ENCODE measurements around the gene TOMM40L.

The TOMM40L gene

GRCh38 chr1:161197560-161198193 lies 28.2 kb upstream of the TOMM40L start:
- no peak for DNase-seq

- DNase-seq: no peak
These were observed 27.5 kb upstream of the TOMM40L start for GRCh38 chr1:161198194-161198896.

- no peak for DNase-seq
These were observed 26.9 kb upstream of the TOMM40L start, which contains the start of gene ADAMTS4 for GRCh38 chr1:161198897-161199431. ADAMTS4 (minus strand) TSS chr1:161199054; CDS start chr1:161198627, 427 bp downstream.

- DNase-seq: no peak
These were observed 26.2 kb upstream of the TOMM40L start for GRCh38 chr1:161199506-161200139.

- no peak for DNase-seq
These were observed 25.4 kb upstream of the TOMM40L start for GRCh38 chr1:161200421-161200991.

- DNase-seq: no peak
These were observed 24.6 kb upstream of the TOMM40L start for GRCh38 chr1:161200992-161201835.

- peak; percentile 99 for DNase-seq
These were observed 23.8 kb upstream of the TOMM40L start, which contains the start of gene NDUFS2 for GRCh38 chr1:161201836-161202712. NDUFS2 (plus strand) TSS chr1:161202367; CDS start chr1:161202386, 19 bp downstream.

- DNase-seq: no peak
These were observed 19.3 kb upstream of the TOMM40L start for GRCh38 chr1:161206411-161207140.

GRCh38 chr1:161207173-161207572 lies 18.7 kb upstream of the TOMM40L start:
- DNase-seq: no peak

GRCh38 chr1:161209790-161210409 lies 16.0 kb upstream of the TOMM40L start:
- DNase-seq: peak; percentile 72

- DNase-seq: no peak
These were observed 11.5 kb upstream of the TOMM40L start for GRCh38 chr1:161214369-161214768.

- no peak for DNase-seq
These were observed 10.8 kb upstream of the TOMM40L start, which contains the start of gene FCER1G for GRCh38 chr1:161215076-161215475. FCER1G (plus strand) TSS chr1:161215295; CDS start chr1:161215322, 27 bp downstream.

- DNase-seq: no peak
These were observed 8.7 kb upstream of the TOMM40L start for GRCh38 chr1:161216945-161217712.

- no peak for DNase-seq
These were observed 8.0 kb upstream of the TOMM40L start for GRCh38 chr1:161217831-161218230.

GRCh38 chr1:161218301-161219077 lies 7.4 kb upstream of the TOMM40L start:
- DNase-seq: no peak

GRCh38 chr1:161219078-161219892 lies 6.6 kb upstream of the TOMM40L start:
- DNase-seq: no peak

GRCh38 chr1:161220002-161220401 lies 5.9 kb upstream of the TOMM40L start:
- no peak for DNase-seq
